GM18861 (cell line): ENCODE results near the gene ADGRF3.
"Not testable (repeated sequence)": the region's sequence is repeated elsewhere in the genome, so short reads cannot be mapped to it uniquely, and the experiment has no call there.

Experiments used
- ATAC-seq: cut with Tn5 transposase; IDR thresholded peaks from one replicate; pipeline ENCODE4 v1.9.1; 2021; ENCODE audit not compliant: unreplicated experiment

The ADGRF3 gene, protein sequence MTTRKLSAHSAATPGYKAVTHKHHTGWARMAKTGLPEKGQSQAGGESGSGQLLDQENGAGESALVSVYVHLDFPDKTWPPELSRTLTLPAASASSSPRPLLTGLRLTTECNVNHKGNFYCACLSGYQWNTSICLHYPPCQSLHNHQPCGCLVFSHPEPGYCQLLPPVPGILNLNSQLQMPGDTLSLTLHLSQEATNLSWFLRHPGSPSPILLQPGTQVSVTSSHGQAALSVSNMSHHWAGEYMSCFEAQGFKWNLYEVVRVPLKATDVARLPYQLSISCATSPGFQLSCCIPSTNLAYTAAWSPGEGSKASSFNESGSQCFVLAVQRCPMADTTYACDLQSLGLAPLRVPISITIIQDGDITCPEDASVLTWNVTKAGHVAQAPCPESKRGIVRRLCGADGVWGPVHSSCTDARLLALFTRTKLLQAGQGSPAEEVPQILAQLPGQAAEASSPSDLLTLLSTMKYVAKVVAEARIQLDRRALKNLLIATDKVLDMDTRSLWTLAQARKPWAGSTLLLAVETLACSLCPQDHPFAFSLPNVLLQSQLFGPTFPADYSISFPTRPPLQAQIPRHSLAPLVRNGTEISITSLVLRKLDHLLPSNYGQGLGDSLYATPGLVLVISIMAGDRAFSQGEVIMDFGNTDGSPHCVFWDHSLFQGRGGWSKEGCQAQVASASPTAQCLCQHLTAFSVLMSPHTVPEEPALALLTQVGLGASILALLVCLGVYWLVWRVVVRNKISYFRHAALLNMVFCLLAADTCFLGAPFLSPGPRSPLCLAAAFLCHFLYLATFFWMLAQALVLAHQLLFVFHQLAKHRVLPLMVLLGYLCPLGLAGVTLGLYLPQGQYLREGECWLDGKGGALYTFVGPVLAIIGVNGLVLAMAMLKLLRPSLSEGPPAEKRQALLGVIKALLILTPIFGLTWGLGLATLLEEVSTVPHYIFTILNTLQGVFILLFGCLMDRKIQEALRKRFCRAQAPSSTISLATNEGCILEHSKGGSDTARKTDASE

GRCh38 chr2:26346454-26347053 lies at the start of gene ADGRF3:
ADGRF3 (minus strand) TSS chr2:26346789; CDS start chr2:26346234, 555 bp downstream.
- no peak for ATAC-seq

GRCh38 chr2:26395394-26395793 lies 48.8 kb upstream of the ADGRF3 start:
- ATAC-seq, result no peak

- no peak for ATAC-seq
These were observed 48.1 kb upstream of the ADGRF3 start for GRCh38 chr2:26394694-26395093.

DNA sequence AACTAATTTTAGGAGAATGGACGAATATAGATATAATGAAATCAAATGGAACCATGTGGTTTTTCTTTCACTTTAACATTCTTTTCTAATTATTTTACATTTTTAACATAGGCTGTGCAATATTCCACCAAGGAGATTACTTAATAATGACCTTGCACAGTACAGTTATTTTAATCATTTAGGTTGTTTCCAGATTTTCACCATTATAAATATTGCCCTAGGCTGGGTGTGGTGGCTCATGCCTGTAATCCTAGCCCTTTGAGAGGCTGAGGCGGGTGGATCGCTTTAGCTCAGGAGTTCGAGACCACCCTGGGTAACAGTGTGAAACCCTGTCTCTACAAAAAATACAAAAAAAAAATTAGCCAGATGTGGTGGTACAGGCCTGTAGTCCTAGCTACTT lies 40.6 kb upstream of the ADGRF3 start:
- no peak for ATAC-seq

GRCh38 chr2:26384597-26384996 lies 38.0 kb upstream of the ADGRF3 start:
- no peak for ATAC-seq

DNA sequence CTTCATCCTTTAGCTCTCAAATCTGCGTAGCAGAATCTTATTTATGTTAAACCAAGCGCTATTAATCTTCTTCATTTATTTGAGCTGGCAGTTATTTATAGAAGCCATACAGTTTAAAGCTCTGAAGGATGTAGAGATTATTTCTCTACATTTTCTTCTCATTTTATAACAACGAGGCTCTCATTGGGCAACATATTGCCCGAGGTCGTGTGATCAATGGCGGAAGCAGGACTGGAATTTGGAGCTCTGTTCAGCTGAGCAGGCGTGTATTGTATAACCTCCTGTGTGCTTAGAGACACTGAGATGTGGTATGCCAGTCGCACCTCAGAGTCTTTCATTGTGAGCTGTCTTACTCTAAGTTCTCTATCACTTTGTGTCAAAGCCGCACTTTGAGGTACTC lies 37.6 kb upstream of the ADGRF3 start:
- no peak for ATAC-seq

GRCh38 chr2:26382564-26382963 lies 36.0 kb upstream of the ADGRF3 start:
- no peak for ATAC-seq

- no peak for ATAC-seq
These were observed 33.7 kb upstream of the ADGRF3 start for GRCh38 chr2:26380281-26380680.

DNA sequence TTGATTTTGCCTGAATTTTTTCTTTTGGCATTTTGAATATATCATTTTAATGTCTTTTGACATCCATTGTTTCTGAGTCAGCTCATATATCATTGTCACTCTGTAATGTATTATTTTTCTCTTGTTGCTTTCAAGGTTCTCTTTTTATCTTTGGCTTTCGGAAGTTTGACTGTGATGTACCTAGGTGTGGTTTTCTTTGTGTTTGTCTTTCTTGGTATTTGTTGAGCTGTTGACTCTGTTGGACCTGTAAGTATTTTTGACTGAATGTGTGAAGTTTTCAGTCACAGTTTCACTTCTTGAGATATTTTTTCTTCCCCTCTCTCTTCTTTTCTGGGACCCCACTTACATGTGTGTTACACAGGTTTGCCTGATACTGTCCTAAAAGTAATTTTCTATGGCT lies 30.2 kb upstream of the ADGRF3 start:
- ATAC-seq, result no peak

GRCh38 chr2:26370909-26371308 lies 24.3 kb upstream of the ADGRF3 start:
- ATAC-seq, result not testable (repeated sequence)

GRCh38 chr2:26369664-26370063 lies 23.1 kb upstream of the ADGRF3 start:
- ATAC-seq, result not testable (repeated sequence)

DNA sequence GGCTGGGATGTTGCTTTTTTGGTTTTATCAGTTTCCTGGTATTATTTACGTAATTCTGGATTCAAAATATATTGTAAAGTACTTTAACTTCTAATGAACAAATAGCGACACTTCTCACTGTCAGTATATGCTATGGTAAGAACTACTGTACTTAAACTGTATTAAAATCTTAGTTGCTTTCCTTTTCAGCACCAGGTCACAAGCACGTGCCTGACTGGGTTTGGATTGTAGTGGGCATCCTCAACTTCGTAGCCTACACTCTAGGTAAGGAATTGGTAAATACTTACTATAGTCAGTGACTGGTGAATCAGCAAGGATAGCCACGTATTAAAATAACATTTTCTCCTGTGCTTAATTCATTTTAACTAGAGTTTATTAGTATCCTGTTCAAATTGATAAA lies 20.4 kb upstream of the ADGRF3 start:
- no peak for ATAC-seq

DNA sequence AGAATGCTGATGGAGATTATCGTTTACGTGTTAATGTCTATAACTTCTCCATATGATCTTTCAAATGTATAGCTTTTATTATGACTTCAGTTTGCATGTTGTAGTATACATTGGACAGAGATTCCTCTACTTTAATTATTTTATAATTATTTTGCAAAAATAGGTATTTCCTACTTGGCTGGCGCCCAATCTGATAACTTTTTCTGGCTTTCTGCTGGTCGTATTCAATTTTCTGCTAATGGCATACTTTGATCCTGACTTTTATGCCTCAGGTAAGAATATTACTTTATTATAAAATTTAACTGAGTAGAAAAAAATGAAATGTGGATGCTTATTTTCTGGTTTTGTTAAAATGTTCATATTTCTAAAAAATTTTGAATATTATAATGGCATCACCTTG lies 18.1 kb upstream of the ADGRF3 start:
- ATAC-seq, result no peak

DNA sequence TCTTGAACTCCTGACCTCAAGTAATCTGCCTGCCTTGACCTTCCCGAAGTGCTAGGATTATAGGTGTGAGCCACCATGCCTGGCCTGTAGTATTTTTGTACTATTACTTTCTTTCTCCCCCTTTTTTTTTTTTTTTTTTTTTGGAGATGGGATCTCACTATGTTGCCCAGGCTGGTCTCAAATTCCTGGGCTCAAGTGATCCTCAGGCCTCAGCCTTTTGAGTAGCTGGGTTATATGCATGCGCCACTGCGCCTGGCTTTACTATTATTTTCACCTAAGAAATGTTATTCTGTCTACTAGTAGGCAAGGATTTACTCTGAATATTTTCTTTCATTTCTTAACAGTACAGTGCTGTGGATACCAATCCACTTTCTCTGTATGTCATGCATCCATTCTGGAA lies 17.4 kb upstream of the ADGRF3 start:
- ATAC-seq, result no peak

DNA sequence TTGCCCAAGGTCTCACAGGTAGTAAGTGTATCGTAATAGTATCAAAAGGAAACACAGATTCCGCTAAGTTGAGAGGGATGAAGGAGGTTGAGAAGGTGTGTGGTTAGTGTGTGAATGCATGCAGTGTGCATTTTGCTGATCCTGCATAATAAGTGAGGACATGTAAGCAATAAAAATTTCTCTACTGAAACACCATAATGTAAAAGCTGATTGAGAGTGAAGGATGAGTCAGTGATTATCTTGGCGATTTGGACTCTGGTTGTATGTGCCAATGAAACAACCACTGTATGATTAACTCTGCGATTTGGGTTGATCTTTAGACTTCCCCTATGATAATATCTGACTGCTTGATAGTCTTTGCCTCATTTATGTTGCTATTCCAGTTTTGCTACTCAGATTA lies 16.7 kb upstream of the ADGRF3 start:
- ATAC-seq, result no peak

- no peak for ATAC-seq
These were observed 13.4 kb upstream of the ADGRF3 start for GRCh38 chr2:26359886-26360473.

GRCh38 chr2:26356771-26357170 lies 10.2 kb upstream of the ADGRF3 start:
- no peak for ATAC-seq

DNA sequence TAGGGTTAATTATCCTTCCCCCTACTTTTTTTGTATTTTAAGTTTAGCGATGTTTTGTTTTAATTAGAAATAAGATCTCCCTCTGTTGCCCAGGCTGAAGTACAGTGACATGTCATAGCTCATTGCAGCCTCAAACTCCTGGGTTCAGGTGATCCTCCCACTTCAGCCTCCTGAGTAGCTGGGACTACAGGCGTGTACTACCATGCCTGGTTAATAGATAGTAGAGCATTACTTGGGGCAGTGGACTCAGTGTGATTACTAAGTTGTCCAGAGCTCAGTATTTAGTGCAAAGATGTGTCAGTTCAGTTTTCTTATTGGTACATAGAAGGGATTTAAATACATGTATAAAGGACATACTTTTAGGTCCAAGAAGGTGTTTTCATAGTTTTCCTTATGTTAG lies 9.5 kb upstream of the ADGRF3 start:
- ATAC-seq, result no peak

DNA sequence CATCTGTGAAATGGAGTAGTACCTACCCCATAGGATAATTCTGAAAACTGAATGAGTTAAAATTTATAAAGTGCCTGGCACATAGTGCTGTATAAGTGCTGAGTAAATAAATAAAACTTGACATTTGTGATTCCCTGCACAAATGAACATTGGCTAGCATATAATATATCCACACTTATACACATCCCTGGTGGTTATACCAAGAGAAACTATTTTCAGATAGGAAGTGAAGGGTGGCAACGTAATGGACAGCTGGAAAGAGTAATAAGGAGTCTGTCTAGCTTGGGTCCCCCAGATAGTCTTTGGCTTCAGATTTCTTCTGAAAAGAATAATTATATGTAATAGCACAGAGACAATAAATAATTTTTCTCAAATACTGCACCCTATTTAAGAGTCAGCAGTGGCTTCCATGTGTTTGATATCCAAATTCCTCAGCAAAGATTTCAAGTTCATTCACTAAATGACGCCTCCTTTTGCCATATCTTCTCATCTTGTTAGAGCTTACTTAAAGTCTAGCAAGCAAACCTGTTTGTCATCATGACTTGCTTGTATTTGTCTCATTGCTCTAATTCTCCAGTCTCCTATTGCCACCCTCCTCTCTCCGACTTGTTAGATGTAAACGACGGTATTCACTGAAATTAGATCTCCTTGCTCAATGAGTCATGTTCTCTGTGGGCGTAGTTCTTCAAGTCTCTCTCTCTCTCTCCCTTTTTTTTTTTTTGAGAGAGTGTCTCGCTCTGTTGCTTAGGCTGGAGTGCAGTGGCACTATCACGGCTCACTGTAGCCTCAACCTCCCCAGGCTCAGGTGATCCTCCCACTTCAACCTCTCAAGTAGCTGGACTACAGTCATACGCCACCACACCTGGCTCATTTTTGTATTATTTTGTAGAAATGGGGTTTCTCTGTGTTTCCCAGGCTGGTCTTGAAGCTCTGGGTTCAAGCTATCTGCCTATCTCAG lies 8.7 kb upstream of the ADGRF3 start:
- ATAC-seq, result no peak

DNA sequence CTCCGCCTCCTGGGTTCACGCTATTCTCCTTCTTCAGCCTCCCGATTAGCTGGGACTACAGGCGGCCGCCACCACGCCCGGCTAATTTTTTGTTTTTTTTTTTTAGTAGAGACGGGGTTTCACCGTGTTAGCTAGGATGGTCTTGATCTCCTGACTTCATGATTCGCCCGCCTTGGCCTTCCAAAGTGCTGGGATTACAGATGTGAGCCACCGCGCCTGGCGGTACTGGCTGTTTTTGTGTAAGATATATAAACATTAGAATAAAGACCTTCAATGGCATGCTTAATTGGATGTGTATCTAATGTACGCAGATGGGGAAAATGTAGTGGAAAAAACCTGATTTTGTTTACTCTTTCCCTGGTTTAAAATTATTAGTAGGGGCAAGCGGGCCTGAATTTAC lies 7.9 kb upstream of the ADGRF3 start:
- not testable (repeated sequence) for ATAC-seq
